ENCODE measurements around the gene LYSMD4. TPM values are rescaled to one million over a fixed set of nuclear protein-coding genes. Genes with fewer than 3 reads are reported as not detected.

Gene LYSMD4
- total RNA-seq, 4 donors from 2014 or later = 5.7 to 12.6 (median 8.6) TPM

DNA sequence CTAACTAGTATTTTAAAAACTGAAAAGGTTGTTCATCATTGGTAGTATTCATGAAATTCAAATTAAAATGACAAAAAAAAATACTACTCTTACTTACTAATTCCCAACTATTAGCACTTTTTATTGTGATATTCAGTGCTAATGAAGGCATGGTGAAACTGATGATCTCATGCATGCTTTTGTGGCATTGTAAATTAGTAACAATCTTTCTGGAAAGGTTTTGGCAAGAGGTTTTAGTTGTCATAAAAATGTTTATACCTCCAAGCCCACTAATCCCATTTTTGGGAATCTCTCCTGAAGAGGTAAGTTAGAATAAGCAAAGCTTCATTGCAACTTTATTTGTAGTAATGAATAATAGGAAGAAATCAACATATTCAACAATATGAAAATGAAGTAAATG, 53.0 kb downstream of the LYSMD4 start:
- TF ChIP-seq, protein P1, sequence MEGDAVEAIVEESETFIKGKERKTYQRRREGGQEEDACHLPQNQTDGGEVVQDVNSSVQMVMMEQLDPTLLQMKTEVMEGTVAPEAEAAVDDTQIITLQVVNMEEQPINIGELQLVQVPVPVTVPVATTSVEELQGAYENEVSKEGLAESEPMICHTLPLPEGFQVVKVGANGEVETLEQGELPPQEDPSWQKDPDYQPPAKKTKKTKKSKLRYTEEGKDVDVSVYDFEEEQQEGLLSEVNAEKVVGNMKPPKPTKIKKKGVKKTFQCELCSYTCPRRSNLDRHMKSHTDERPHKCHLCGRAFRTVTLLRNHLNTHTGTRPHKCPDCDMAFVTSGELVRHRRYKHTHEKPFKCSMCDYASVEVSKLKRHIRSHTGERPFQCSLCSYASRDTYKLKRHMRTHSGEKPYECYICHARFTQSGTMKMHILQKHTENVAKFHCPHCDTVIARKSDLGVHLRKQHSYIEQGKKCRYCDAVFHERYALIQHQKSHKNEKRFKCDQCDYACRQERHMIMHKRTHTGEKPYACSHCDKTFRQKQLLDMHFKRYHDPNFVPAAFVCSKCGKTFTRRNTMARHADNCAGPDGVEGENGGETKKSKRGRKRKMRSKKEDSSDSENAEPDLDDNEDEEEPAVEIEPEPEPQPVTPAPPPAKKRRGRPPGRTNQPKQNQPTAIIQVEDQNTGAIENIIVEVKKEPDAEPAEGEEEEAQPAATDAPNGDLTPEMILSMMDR (IDR thresholded peaks at IDR 0.05; ENCODE audit: low read depth) = no peak

DNA sequence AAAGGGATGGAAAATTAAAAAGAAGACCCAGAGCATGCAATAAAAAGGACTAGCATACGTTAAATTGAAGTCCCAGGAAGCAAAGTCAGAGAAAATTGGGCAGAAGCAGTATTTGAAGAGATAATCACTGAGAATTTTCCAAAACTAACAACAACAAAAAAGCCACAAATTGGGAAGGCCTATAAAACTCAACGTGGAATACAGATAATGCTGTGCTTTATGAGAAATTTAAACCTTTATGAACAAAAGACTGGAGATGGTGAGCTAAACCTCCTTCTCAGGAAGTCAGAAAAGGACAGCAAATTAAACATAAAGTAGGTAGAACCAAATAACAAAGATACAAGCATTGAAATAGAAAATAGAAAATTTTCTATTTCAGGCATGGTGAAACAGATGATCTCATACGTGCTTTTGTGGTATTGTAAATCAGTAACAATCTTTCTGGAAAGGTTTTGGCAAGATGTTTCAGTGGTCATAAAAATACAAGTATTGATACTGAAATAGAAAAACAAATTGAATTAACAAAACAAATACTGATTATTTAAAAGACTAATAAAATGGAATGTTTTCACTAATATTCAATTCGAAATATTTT, 55.6 kb downstream of the LYSMD4 start:
- TF ChIP-seq, protein P1 (IDR thresholded peaks at IDR 0.05; ENCODE audit: low read depth) = no peak

Small RNAs within 50 kb of the gene (small RNA-seq; reads per million reads assigned to genes)
- 0.49 reads per million for gene RF00019

Other genes with a start within 250 kb of the LYSMD4 start
- 100 to 1,000 TPM in 1 of 4 donors, 10 to 100 TPM in 3; 58.6 to 103 (median 71.0) TPM for gene MEF2A, start 167.5 kb downstream of the LYSMD4 start, total RNA-seq